ENCODE data around the gene PHYHD1. TPM values are rescaled to one million over a fixed set of nuclear protein-coding genes. Genes with fewer than 3 reads are reported as not detected.

Gene PHYHD1
- total RNA-seq, 1 donor from 2014 or later: 46.1 TPM

- TF ChIP-seq CTCF (IDR thresholded peaks at IDR 0.05): no peak
- Histone ChIP-seq H3K27ac (peak overlapping the region in 1 of 2 donors; percentile 38), H3K4me1 (peaks cover 14 to 34% of the 10 kb centered on the region in 2 donors), H3K4me3 (no peak overlapping the region), H3K9me3 (no peaks in the 10 kb centered on the region), H3K27me3 (no peaks in the 10 kb centered on the region), H3K36me3 (peaks cover 34 to 50% of the 10 kb centered on the region in 2 donors)
- intact Hi-C loops (cut with DNase I): no loop called here
- no peak for DNase-seq (ENCODE audit: low spot score in 2 of 2)
These were observed 25.2 kb upstream of the PHYHD1 start for GRCh38 chr9:128895556-128895955.

- intact Hi-C loops (cut with DNase I): no loop called here
- H3K36me3 ChIP-seq: peaks cover 34 to 48% of the 10 kb centered on the region in 2 donors
- H3K4me1 ChIP-seq: peaks cover 11 to 24% of the 10 kb centered on the region in 2 donors
- no peaks in the 10 kb centered on the region for H3K9me3 ChIP-seq
- H3K4me3 ChIP-seq: no peak overlapping the region
- no peaks in the 10 kb centered on the region for H3K27me3 ChIP-seq
- no peak for DNase-seq (ENCODE audit: low spot score in 2 of 2)
- peak overlapping the region; percentile 70 to 86 for H3K27ac ChIP-seq
- no peak for TF ChIP-seq CTCF (IDR thresholded peaks at IDR 0.05)
These were observed 22.4 kb upstream of the PHYHD1 start for GRCh38 chr9:128898382-128898781.

GRCh38 chr9:128898845-128899565 lies 21.8 kb upstream of the PHYHD1 start:
- Histone ChIP-seq H3K4me1 (peaks cover 11 to 23% of the 10 kb centered on the region in 2 donors), H3K27ac (peak overlapping the region; percentile 70 to 86), H3K9me3 (no peaks in the 10 kb centered on the region), H3K4me3 (no peak overlapping the region), H3K27me3 (no peaks in the 10 kb centered on the region), H3K36me3 (peaks cover 31 to 42% of the 10 kb centered on the region in 2 donors)
- DNase-seq (ENCODE audit: low spot score in 2 of 2): no peak
- TF ChIP-seq CTCF (IDR thresholded peaks at IDR 0.05): no peak
- intact Hi-C loops (cut with DNase I): no loop called here

- TF ChIP-seq CTCF (IDR thresholded peaks at IDR 0.05): no peak
- intact Hi-C loops (cut with DNase I): no loop called here
- no peak for DNase-seq (ENCODE audit: low spot score in 2 of 2)
- H3K27me3 ChIP-seq: no peaks in the 10 kb centered on the region
- no peak overlapping the region for H3K4me3 ChIP-seq
- H3K27ac ChIP-seq: peak overlapping the region; percentile 70 to 86
- peaks cover 11 to 27% of the 10 kb centered on the region in 2 donors for H3K4me1 ChIP-seq
- H3K36me3 ChIP-seq: peaks cover 29 to 35% of the 10 kb centered on the region in 2 donors
- H3K9me3 ChIP-seq: no peaks in the 10 kb centered on the region
These were observed 21.0 kb upstream of the PHYHD1 start for GRCh38 chr9:128899566-128900322.

- DNase-seq (ENCODE audit: low spot score in 2 of 2): no peak
- peak overlapping the region; percentile 86 to 88 for H3K27ac ChIP-seq
- no peaks in the 10 kb centered on the region for H3K27me3 ChIP-seq
- peaks cover 11 to 27% of the 10 kb centered on the region in 2 donors for H3K4me1 ChIP-seq
- H3K4me3 ChIP-seq: no peak overlapping the region
- no peaks in the 10 kb centered on the region for H3K9me3 ChIP-seq
- intact Hi-C loops (cut with DNase I): no loop called here
- no peak for TF ChIP-seq CTCF (IDR thresholded peaks at IDR 0.05)
- H3K36me3 ChIP-seq: peaks cover 24 to 31% of the 10 kb centered on the region in 2 donors
These were observed 19.4 kb upstream of the PHYHD1 start for GRCh38 chr9:128901379-128901778.

Measured in ascending aorta (tissue), 2 donors.